Tibial nerve (tissue), 4 donors: ENCODE results near the gene KRT23.

Experiments
- EP300 ChIP-seq, 2 donors: sonication (generic); formaldehyde crosslinking; IDR thresholded peaks; one replicate each; pipeline ENCODE4 v1.6.1; 2017; ENCODE audit warnings: antibody characterized with exemption in 2 of 2, mild to moderate bottlenecking in 1 of 2
- POLR2A ChIP-seq, 2 donors: fragments of 450-650 bp; IDR thresholded peaks; one replicate each; pipeline ENCODE4 v1.6.1; 2017; ENCODE audit warnings: antibody characterized with exemption in 2 of 2, mild to moderate bottlenecking in 2 of 2, moderate library complexity in 2 of 2
- TF ChIP-seq, protein P1 (sequence below), 5 experiments: fragments of 200-600 bp in 3 of 5; fragments of 450-650 bp in 2 of 5; sonication (generic) in 3 of 5; IDR thresholded peaks; one replicate each; pipeline ENCODE4 v1.5.1; 2016 to 2019; ENCODE audit warnings: antibody characterized with exemption in 5 of 5, mild to moderate bottlenecking in 3 of 5, moderate library complexity in 2 of 5

DNA sequence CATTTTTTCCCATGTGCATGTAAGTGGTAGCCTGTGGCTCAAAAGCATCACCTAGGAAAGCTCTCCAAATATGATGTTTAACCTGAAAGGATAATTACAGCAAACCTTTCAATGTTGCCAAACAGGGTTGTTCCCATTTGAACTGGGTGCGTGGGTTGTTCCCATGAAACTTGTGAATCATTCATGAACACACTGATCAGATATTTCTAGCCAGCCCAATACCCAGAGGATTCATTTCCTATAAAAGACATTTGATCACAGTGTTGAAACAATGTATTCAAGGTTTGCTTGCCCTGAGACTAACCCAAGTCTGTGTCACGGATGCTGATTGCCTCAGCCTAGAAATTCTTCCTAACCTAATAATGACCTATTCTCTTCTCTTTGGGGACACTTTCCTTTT is 16.4 kb upstream of the KRT23 start:
- TF ChIP-seq EP300 (IDR thresholded peaks at IDR 0.05), result no peak
- TF ChIP-seq, protein P1, sequence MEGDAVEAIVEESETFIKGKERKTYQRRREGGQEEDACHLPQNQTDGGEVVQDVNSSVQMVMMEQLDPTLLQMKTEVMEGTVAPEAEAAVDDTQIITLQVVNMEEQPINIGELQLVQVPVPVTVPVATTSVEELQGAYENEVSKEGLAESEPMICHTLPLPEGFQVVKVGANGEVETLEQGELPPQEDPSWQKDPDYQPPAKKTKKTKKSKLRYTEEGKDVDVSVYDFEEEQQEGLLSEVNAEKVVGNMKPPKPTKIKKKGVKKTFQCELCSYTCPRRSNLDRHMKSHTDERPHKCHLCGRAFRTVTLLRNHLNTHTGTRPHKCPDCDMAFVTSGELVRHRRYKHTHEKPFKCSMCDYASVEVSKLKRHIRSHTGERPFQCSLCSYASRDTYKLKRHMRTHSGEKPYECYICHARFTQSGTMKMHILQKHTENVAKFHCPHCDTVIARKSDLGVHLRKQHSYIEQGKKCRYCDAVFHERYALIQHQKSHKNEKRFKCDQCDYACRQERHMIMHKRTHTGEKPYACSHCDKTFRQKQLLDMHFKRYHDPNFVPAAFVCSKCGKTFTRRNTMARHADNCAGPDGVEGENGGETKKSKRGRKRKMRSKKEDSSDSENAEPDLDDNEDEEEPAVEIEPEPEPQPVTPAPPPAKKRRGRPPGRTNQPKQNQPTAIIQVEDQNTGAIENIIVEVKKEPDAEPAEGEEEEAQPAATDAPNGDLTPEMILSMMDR (IDR thresholded peaks at IDR 0.05), result no peak
- TF ChIP-seq POLR2A (IDR thresholded peaks at IDR 0.05), result no peak
